SH-SY5Y (cell line): ENCODE data around the gene RNF175.

Experiments used
- GATA2 ChIP-seq: IDR thresholded peaks from 2 replicates; pipeline ENCODE4 v1.6.1; 2011; ENCODE audit warnings: mild to moderate bottlenecking, low read depth, low read length
- GATA3 ChIP-seq: IDR thresholded peaks from 2 replicates; pipeline ENCODE4 v1.6.1; 2011; ENCODE audit warnings: low read depth, mild to moderate bottlenecking, low read length, moderate library complexity

DNA sequence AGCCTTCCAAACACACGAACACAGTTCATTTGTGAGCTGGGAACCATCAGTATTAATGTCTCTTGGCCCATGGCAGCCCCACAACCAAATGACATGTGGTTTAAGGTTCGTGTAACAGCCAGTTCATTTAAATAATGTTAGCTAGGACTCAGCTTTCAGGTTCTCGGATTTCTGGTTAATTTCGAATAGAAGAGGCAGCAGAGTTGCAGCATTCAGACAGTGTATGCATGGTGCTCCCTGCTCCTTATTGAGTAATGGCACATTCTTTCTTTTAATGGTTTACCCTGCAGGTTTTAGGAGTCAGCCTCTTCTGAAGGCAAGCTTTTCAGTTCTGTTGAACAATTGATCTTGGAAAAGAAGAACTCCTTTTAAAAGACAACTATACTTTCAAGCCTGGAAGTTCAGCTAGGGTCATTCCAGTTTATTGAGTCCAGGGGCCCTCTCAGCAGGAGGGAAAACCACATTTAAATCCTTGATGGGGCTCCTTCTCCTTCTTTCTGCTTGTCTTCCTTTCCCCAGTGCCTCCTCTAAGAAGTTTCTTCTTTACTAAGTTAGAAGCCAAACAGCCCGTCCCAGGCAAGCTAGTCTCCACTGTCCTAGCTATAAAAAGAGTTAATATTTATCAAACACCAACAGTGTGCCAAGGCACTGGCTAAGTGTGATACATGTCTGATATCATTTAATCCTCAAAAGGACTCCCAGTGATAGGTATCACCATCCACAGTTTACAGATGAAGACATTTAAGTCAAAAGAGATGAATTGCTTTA is 5.0 kb upstream of the RNF175 start:
- TF ChIP-seq GATA2, result no peak
- no peak for TF ChIP-seq GATA3
